HepG2 (cell line): ENCODE measurements around the gene CLEC16A.

Experiments
- ATF3 ChIP-seq: sonication (generic); formaldehyde crosslinking; IDR thresholded peaks from 2 replicates; pipeline ENCODE4 v1.4.0; 2020; ENCODE audit warnings: missing genetic modification reagents
- CTCF ChIP-seq: sonication (generic); formaldehyde crosslinking; IDR thresholded peaks from 2 replicates; pipeline ENCODE4 v1.5.0; 2020; ENCODE audit warnings: mild to moderate bottlenecking, missing genetic modification reagents, moderate library complexity
- EZH2 ChIP-seq: conservative IDR thresholded peaks from 2 replicates; pipeline ENCODE4 v1.6.1; 2012; ENCODE audit warnings: mild to moderate bottlenecking, low read depth, low read length, moderate library complexity
- GABPA ChIP-seq, 2 experiments: IDR thresholded peaks; 2 replicates each; pipeline ENCODE4 v1.6.1; 2011 to 2016; ENCODE audit warnings: low read depth in 2 of 2, low read length in 1 of 2, missing biosample characterization in 1 of 2, missing genetic modification characterization in 1 of 2
- JUN ChIP-seq: sonication (generic); formaldehyde crosslinking; IDR thresholded peaks from 2 replicates; pipeline ENCODE4 v1.4.0; 2020; ENCODE audit warnings: mild to moderate bottlenecking, missing genetic modification reagents
- PAF1 ChIP-seq: IDR thresholded peaks from 2 replicates; pipeline ENCODE4 v1.6.1; 2016; ENCODE audit warnings: missing genetic modification reagents, missing compliant biosample characterization
- USF2 ChIP-seq, 2 experiments: sonication (generic) in 1 of 2; formaldehyde crosslinking in 1 of 2; IDR thresholded peaks; 2 replicates each; pipeline versions ENCODE4 v1.5.1 to v1.6.1; 2011 to 2020; ENCODE audit warnings: borderline replicate concordance in 1 of 2, low read depth in 1 of 2, low read length in 1 of 2, mild to moderate bottlenecking in 1 of 2, missing genetic modification reagents in 1 of 2, moderate library complexity in 1 of 2
- ZNF160 ChIP-seq: sonication (generic); formaldehyde crosslinking; IDR thresholded peaks from 2 replicates; pipeline ENCODE4 v1.8.0; 2022; ENCODE audit warnings: mild to moderate bottlenecking, inconsistent platforms, missing genetic modification reagents
- ZNF232 ChIP-seq: sonication (generic); formaldehyde crosslinking; IDR thresholded peaks from 2 replicates; pipeline ENCODE4 v1.4.0; 2020; ENCODE audit warnings: missing genetic modification reagents, borderline replicate concordance

GRCh38 chr16:10934325-10935107, 9.8 kb upstream of the CLEC16A start:
- no peak for TF ChIP-seq JUN (CRISPR knock-in tag)
- TF ChIP-seq GABPA (IDR thresholded peaks at IDR 0.05; ENCODE audit: low read depth, low read length): no peak
- TF ChIP-seq GABPA (CRISPR knock-in tag; IDR thresholded peaks at IDR 0.05; ENCODE audit: low read depth): no peak
- no peak for TF ChIP-seq EZH2
- TF ChIP-seq PAF1 (CRISPR knock-in tag): no peak
- no peak for TF ChIP-seq CTCF (CRISPR knock-in tag)
- no peak for TF ChIP-seq USF2 (IDR thresholded peaks at IDR 0.05; ENCODE audit: low read depth, low read length)
- TF ChIP-seq USF2 (CRISPR knock-in tag; IDR thresholded peaks at IDR 0.05; ENCODE audit: borderline replicate concordance): no peak
- TF ChIP-seq ZNF232 (CRISPR knock-in tag): no peak
- no peak for TF ChIP-seq ATF3 (CRISPR knock-in tag)
- no peak for TF ChIP-seq ZNF160 (CRISPR knock-in tag)
